ENCODE results near the gene LPP. TPM values are rescaled to one million over a fixed set of nuclear protein-coding genes. Genes with fewer than 3 reads are reported as not detected.

The LPP gene
- total RNA-seq, 1 donor from 2014 or later: 93.9 TPM

DNA sequence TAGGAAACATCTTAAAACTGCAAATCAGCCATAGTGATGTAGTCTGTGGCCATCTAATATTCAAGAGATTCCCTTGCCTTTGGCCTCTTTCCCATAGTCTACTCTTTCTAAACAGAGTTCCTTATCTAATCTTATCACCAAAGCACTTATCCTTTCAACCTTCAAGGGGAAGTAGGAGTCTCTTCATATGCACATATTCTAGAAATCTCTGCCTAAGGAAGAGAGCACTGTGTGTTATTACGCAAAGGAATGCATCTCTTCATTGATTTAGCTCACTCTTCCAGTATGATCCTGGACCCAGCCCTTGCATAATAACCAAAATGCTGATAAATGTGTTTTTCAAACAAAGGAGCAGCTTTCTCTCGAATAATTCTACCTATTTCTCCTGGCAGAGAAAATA is 764.1 kb downstream of the LPP start:
- TF ChIP-seq, protein P1, sequence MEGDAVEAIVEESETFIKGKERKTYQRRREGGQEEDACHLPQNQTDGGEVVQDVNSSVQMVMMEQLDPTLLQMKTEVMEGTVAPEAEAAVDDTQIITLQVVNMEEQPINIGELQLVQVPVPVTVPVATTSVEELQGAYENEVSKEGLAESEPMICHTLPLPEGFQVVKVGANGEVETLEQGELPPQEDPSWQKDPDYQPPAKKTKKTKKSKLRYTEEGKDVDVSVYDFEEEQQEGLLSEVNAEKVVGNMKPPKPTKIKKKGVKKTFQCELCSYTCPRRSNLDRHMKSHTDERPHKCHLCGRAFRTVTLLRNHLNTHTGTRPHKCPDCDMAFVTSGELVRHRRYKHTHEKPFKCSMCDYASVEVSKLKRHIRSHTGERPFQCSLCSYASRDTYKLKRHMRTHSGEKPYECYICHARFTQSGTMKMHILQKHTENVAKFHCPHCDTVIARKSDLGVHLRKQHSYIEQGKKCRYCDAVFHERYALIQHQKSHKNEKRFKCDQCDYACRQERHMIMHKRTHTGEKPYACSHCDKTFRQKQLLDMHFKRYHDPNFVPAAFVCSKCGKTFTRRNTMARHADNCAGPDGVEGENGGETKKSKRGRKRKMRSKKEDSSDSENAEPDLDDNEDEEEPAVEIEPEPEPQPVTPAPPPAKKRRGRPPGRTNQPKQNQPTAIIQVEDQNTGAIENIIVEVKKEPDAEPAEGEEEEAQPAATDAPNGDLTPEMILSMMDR (conservative IDR thresholded peaks at IDR 0.05; ENCODE audit: low read depth, low read length): no peak
- no peak for DNase-seq (ENCODE audit: low read depth)
- no peak overlapping the region for H3K4me3 ChIP-seq (ENCODE audit: low read depth, low read length)

DNA sequence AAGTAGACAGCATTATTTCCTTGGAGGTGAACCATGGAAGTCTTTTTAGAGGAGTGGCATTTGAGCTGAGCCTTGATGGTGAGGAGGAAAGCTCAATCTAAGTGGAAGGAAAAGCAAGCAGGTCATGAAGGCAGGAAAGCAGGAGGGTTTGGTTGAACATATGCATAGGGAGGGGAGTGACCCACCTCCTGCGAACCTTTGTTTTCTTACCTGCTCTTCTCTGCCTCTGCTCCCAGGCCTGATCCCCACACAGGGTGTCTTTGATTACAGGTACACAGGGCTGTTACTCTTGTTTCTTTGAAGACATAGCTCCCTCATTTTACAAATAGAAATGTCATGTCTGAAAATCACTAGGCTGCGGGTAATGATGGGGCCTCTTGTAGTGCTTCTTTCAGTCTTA is 769.7 kb downstream of the LPP start:
- H3K4me3 ChIP-seq (ENCODE audit: low read depth, low read length): no peak overlapping the region
- TF ChIP-seq, protein P1 (conservative IDR thresholded peaks at IDR 0.05; ENCODE audit: low read depth, low read length): no peak
- no peak for DNase-seq (ENCODE audit: low read depth)

- no peak overlapping the region for H3K4me3 ChIP-seq (ENCODE audit: low read depth, low read length)
- no peak for DNase-seq (ENCODE audit: low read depth)
- TF ChIP-seq, protein P1 (conservative IDR thresholded peaks at IDR 0.05; ENCODE audit: low read depth, low read length): no peak
Observed at GRCh38 chr3:188925376-188925775, 771.4 kb downstream of the LPP start.

DNA sequence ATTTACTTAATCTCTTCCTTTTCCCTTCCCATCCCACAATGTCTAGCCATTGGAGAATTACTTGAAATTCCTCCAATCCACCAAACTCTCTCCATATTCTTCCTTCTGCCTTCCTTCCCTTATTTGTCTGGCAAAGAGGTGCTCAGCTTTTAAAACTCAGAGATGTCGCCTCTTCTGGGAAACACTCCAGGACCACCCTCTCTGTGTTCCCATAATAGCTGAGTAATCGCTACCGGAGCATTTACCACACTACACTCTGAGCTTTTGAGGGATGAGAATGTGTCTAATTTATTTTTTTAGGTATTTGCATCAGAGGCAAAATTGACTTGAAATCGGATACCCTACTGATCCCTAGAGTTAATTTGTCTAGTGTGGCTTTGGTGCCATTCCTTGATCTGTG is 772.2 kb downstream of the LPP start:
- TF ChIP-seq, protein P1 (conservative IDR thresholded peaks at IDR 0.05; ENCODE audit: low read depth, low read length): no peak
- no peak for DNase-seq (ENCODE audit: low read depth)

GRCh38 chr3:188926741-188927511 is 773.0 kb downstream of the LPP start:
- TF ChIP-seq, protein P1 (conservative IDR thresholded peaks at IDR 0.05; ENCODE audit: low read depth, low read length): no peak
- DNase-seq (ENCODE audit: low read depth): no peak
- no peak overlapping the region for H3K4me3 ChIP-seq (ENCODE audit: low read depth, low read length)

More for the DNA sequence above, 772.2 kb downstream of the LPP start:
- H3K4me3 ChIP-seq (ENCODE audit: low read depth, low read length): no peak overlapping the region

- H3K4me3 ChIP-seq (ENCODE audit: low read depth, low read length): no peak overlapping the region
Observed at GRCh38 chr3:188927971-188928370, 774.0 kb downstream of the LPP start.

More at GRCh38 chr3:188927971-188928370, 774.0 kb downstream of the LPP start:
- no peak for DNase-seq (ENCODE audit: low read depth)
- TF ChIP-seq, protein P1 (conservative IDR thresholded peaks at IDR 0.05; ENCODE audit: low read depth, low read length): no peak
